Duodenal mucosa (tissue), 2 donors: Measurements from ENCODE around the gene MGAT4A.
"Not testable (repeated sequence)": the region's sequence is repeated elsewhere in the genome, so short reads cannot be mapped to it uniquely, and the experiment has no call there.

Experiments used
- H3K27ac ChIP-seq: one replicate; pipeline ENCODE4 v1.7.0; 2013; ENCODE audit warnings: low read depth, low read length
- H3K27me3 ChIP-seq, 2 donors: one replicate each; pipeline ENCODE4 v1.7.0; 2013; ENCODE audit warnings: low read length in 2 of 2, control low read depth in 1 of 2; ENCODE audit not compliant: insufficient read depth in 2 of 2, control insufficient read depth in 1 of 2
- H3K36me3 ChIP-seq, 2 donors: one replicate each; pipeline ENCODE4 v1.7.0; 2013; ENCODE audit warnings: low read length in 2 of 2, control low read depth in 1 of 2; ENCODE audit not compliant: insufficient read depth in 2 of 2, control insufficient read depth in 1 of 2
- H3K4me1 ChIP-seq, 2 donors: one replicate each; pipeline ENCODE4 v1.7.0; 2013; ENCODE audit warnings: low read length in 2 of 2, control low read depth in 1 of 2; ENCODE audit not compliant: insufficient read depth in 2 of 2, control insufficient read depth in 1 of 2
- H3K4me3 ChIP-seq, 2 donors: one replicate each; pipeline ENCODE4 v1.7.0; 2013; ENCODE audit warnings: low read length in 2 of 2, low read depth in 1 of 2
- H3K9ac ChIP-seq, 2 donors: one replicate each; pipeline ENCODE4 v1.7.0; 2013; ENCODE audit warnings: low read length in 2 of 2, low read depth in 1 of 2
- H3K9me3 ChIP-seq, 2 donors: one replicate each; pipeline ENCODE4 v1.7.0; 2013; ENCODE audit warnings: low read length in 2 of 2, control low read depth in 1 of 2; ENCODE audit not compliant: control insufficient read depth in 1 of 2

MGAT4A gene

DNA sequence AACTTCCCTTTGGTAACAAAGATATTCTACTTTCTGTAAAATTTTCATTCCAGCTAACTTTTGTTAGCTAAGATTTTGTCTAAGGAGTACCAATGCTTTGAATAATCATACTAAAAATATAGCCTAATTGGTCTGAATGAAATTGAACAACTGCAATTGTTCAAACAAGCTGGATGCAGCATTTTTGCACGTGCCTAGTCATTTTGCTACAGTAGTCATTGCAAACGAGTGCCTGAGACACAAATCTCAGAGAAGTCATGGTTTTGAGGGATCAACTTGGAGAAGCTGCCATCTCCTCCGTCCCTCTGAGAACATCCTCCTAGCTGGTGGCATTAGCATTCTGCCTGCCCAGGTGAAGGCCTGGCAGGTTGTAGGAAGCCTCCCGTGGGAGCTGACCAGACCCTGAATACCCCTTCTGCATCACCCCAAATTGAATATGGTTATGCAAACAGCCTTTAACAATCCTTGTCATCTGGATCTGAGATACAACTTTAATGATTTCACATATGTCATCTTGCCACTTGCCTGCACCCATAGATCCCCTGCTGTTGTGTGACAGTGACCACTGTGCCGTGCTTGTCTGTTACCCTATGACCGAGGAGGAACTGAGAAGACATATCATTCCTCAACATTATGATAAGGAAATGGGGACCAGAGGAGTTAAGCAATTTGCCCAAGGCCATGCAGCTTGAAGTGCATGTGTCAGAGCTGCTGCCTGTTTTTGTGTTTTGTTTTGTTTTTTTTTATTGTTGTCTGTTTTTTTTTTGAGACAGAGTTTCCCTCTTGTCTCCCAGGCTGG, 29.1 kb upstream of the MGAT4A start:
- Histone ChIP-seq H3K27ac (no peak overlapping the region), H3K36me3 (no peaks in the 10 kb centered on the region), H3K4me3 (no peak overlapping the region), H3K27me3 (no peaks in the 10 kb centered on the region), H3K9me3 (no peaks in the 10 kb centered on the region), H3K4me1 (peaks cover 14 to 15% of the 10 kb centered on the region in 2 donors), H3K9ac (no peak overlapping the region)

DNA sequence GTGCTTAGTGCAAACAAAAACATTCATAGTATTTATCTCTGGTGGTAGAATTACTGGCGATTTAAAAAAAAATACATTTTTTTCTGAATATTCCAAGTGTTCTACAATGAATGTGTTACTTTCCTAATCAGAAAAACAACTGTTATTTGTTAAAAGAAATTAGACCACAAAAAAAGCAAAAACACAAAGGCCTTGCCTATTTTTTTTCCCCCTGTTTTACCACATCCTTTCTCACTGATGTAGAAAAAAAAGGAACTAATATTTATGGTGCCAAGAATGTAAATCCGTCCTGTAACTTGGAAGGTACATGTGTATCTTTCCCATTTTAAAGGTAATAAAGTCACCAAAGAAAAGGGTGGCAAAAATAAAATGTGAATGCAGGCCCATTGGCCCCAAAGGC, 28.4 kb upstream of the MGAT4A start:
- Histone ChIP-seq H3K36me3 (no peaks in the 10 kb centered on the region), H3K4me1 (peaks cover 14 to 15% of the 10 kb centered on the region in 2 donors), H3K9me3 (no peaks in the 10 kb centered on the region), H3K4me3 (no peak overlapping the region), H3K27ac (no peak overlapping the region), H3K27me3 (no peaks in the 10 kb centered on the region), H3K9ac (no peak overlapping the region)

DNA sequence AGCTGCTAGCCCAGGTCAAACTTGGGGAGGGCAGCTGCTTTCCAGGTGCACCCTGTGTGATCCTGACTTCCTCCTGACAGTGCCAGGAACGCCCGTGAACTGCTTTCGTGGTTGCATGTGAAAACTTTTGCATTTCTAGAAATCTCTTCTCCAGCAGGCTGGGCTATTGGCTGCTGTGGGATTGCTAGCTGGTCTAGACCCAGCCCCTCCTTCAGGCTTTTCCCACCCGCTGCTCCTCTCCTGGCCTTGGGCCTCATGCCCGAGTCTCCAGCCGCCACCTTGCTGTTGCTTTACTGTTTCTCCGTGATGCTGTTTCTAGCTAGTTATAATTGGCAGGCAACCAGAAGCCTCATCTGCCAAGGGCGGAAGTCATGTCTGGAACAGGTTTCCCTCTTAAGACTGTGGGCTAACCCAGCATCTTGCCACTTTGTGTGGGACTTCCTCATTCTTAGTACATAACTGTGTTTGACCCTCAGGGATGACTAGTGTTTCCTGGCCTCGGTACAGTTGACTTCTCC, 27.0 kb upstream of the MGAT4A start:
- Histone ChIP-seq H3K27me3 (no peaks in the 10 kb centered on the region), H3K9me3 (no peaks in the 10 kb centered on the region), H3K4me1 (peaks cover 14 to 15% of the 10 kb centered on the region in 2 donors), H3K27ac (no peak overlapping the region), H3K4me3 (peak overlapping the region; percentile 18 to 53), H3K9ac (peak overlapping the region in 1 of 2 donors; percentile 28), H3K36me3 (no peaks in the 10 kb centered on the region)

DNA sequence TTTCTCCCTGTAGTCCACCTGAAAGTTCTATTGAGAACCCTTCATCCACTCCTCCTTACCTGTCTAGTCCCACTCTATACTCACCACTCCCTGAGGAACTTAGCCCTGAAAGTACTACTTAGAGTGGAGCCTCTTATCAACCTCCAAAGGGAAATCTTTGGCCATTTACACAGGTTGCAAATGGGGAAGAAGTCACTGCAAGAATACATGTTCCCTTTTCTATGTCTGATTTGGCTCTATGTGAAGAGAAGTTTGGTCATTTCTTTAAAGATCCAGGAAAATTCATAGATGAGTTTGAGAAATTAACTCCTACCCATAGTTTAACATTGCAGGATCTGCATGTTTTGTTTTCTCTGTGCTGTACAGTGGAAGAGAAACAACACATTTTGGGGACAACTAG, 22.9 kb upstream of the MGAT4A start:
- H3K27ac ChIP-seq, result no peak overlapping the region
- no peaks in the 10 kb centered on the region for H3K27me3 ChIP-seq
- H3K4me3 ChIP-seq, result no peak overlapping the region
- no peaks in the 10 kb centered on the region for H3K9me3 ChIP-seq
- H3K36me3 ChIP-seq, result no peaks in the 10 kb centered on the region
- H3K4me1 ChIP-seq, result peaks cover 15% of the 10 kb centered on the region in 2 donors
- no peak overlapping the region for H3K9ac ChIP-seq

DNA sequence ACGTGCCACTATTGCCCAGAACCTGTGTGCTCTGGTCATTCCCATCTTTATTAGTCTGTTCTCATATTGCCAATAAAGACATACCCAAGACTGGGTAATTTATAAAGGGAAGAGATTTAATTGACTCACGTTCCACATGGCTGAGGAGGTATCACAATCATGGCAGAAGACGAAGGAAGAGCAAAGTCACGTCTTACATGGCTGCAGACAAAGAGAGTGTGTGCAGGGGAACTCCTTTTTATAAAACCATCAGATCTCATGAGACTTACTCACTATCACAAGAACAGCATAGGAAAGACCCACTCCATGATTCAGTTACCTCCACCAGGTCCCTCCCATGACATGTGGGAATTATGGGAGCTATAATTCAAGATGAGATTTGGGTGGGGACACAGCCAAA, 21.8 kb upstream of the MGAT4A start:
- peaks cover 6 to 11% of the 10 kb centered on the region in 2 donors for H3K4me1 ChIP-seq
- H3K36me3 ChIP-seq, H3K9me3 ChIP-seq: not testable (repeated sequence)

DNA sequence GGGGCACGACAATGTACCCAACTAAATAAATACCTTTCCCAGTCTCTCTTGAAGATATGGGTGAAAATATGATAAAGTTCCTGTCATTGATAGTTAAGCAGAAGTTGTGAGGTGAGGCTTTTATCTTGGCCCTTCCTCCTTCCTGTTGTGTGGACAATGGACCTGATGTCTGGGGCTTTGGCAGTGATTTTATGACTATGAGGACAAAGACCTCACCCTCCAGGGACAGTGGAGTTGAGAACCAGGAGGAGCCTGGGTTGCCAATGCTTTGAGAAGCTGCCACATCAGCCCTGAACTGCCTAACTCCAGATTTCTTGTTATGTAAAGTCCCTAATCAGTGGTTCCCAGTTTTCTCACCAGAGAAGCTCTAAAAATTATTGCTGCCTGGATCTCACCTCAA, 20.8 kb upstream of the MGAT4A start:
- Histone ChIP-seq H3K27ac (no peak overlapping the region), H3K4me3 (no peak overlapping the region), H3K9ac (no peak overlapping the region), H3K4me1 (peaks cover 0 to 3% of the 10 kb centered on the region in 2 donors), H3K36me3 (no peaks in the 10 kb centered on the region), H3K27me3 (no peaks in the 10 kb centered on the region), H3K9me3 (no peaks in the 10 kb centered on the region)

More for the DNA sequence above, 21.8 kb upstream of the MGAT4A start:
- not testable (repeated sequence) for H3K4me3 ChIP-seq, H3K27me3 ChIP-seq, H3K27ac ChIP-seq, H3K9ac ChIP-seq

DNA sequence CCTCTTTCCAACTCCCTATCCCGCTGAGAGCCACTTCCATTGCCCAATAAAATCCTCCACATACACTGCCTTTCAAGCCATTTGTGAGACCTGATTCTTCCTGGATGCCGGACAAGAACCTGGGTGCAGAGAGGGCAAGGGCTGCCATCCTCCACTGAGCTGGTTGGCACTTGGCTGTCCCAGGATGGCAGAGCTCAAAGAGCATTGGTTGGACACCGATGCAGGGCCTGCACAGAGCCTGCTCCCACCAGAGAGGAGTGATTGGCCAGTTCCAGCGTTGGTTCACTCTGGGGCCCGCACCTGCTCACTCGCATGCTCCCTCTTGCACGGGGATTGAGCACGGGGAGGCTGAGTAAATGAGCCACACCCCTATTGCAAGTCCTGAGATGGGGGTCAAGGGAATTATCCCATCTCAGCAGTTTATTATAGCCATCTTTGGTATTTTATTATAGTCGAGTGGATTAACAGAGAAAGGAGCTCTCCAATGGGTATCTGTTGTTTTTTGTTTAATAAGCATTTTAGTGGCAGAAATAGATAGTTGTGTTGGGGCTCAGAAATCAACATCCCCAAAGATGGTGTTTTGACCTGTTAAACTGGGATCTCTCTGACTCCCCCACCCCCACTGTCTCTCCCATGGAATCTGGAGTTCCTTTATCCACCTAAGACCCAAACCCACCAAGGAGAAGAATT, 19.8 kb upstream of the MGAT4A start:
- H3K36me3 ChIP-seq, result no peaks in the 10 kb centered on the region
- no peak overlapping the region for H3K4me3 ChIP-seq
- H3K27me3 ChIP-seq, result no peaks in the 10 kb centered on the region
- no peak overlapping the region for H3K27ac ChIP-seq
- no peak overlapping the region for H3K9ac ChIP-seq
- H3K4me1 ChIP-seq, result peaks cover 0 to 3% of the 10 kb centered on the region in 2 donors
- no peaks in the 10 kb centered on the region for H3K9me3 ChIP-seq

DNA sequence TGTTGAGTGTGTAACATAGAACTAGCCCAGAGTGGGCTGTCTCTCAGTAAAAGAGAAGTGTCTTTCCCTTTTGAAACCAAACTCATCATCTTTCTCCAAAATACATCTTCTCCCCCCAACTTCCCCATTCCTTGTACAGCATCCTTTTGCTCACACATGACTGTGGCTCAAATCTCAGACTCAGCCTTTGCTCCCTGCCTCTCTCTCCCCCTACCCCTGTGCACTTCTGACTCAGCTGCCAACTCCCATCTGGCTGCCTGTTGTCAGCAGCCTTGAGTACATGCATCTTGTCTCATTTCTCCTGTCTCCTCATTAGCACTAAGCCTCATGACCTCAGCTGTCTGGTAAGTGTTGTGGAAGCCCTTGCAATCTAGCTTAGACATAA, 18.1 kb upstream of the MGAT4A start:
- Histone ChIP-seq H3K9ac (no peak overlapping the region), H3K27me3 (no peaks in the 10 kb centered on the region), H3K27ac (no peak overlapping the region), H3K4me1 (peaks cover 5 to 7% of the 10 kb centered on the region in 2 donors), H3K4me3 (no peak overlapping the region), H3K36me3 (no peaks in the 10 kb centered on the region), H3K9me3 (no peaks in the 10 kb centered on the region)

DNA sequence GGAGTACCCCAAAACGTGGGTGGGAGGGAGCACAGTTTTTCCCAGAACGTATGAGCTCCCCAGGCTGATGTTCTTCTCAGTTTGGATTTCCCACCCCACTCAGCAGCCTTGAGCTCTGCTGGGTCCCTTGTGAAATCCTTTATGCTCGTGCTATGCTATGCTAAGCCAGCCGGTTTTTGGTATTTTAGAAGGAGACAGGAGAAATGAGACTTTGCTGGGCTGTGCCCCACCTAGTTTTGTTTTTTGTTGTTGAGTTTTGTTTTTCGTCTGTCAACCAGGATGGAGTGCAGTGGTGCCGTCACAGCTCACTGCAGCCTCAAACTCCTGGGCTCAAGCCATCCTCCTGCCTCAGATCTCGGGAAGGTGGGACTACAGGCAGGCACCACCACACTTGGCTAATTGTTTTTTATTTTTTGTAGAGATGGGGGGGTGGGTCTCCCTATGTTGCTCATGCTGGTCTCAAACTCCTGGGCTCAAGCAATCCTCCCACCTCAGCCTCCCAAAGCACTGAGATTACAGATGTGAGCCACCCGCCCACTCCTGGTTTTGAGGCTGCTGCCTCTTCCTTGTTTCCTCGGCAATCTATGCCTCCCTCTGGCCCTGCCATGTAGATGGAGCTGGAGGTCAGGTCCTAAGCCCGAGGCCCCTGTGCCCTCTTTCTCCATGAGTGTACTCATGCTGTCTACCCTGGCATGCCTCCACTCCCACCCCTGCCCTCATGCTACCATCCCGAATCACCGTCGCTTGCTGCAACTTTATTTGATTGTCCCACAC, 17.5 kb upstream of the MGAT4A start:
- Histone ChIP-seq H3K4me3 (no peak overlapping the region), H3K9ac (no peak overlapping the region), H3K27me3 (no peaks in the 10 kb centered on the region), H3K9me3 (no peaks in the 10 kb centered on the region), H3K36me3 (no peaks in the 10 kb centered on the region), H3K4me1 (peaks cover 7 to 10% of the 10 kb centered on the region in 2 donors), H3K27ac (no peak overlapping the region)

DNA sequence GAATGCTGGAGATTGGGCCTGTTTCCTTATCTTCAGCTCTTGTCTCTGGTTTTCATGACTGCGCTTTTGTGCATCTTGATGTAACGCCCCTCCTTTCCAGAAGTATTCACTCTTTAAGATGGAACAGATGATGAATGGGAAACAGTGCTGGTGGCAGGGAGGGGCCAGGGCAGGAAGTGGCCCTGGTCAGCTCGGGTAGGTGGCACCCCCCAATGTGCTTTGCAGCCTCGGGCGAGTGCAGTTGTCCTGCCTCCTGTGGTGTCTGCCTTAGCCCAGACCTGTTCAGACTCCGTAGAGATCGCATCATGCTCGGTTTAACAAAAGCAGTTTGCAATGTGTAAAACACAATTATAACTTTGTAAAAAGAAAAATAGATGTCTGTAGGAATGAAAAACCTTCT, 17.0 kb upstream of the MGAT4A start:
- Histone ChIP-seq H3K4me3 (no peak overlapping the region), H3K9ac (no peak overlapping the region), H3K9me3 (no peaks in the 10 kb centered on the region), H3K36me3 (no peaks in the 10 kb centered on the region), H3K27ac (no peak overlapping the region), H3K27me3 (no peaks in the 10 kb centered on the region), H3K4me1 (peaks cover 7 to 10% of the 10 kb centered on the region in 2 donors)
